DOHH2 (cell line): ENCODE measurements around the gene LILRB4.

Experiments
- H3F3A ChIP-seq: fragments of 200-600 bp; sonication (generic), shearing (Covaris generic); 2 replicates; pipeline ENCODE4 v1.6.0; 2016; ENCODE audit warnings: antibody characterized with exemption, mild to moderate bottlenecking; ENCODE audit not compliant: control insufficient read depth, insufficient read depth
- H3K27ac ChIP-seq: fragments of 200-600 bp; sonication (generic); 2 replicates; pipeline ENCODE4 v1.5.1; 2014; ENCODE audit warnings: low read depth, mild to moderate bottlenecking, low read length, moderate library complexity
- H3K27me3 ChIP-seq: fragments of 200-600 bp; sonication (generic); 2 replicates; pipeline ENCODE4 v1.6.1; 2014; ENCODE audit warnings: mild to moderate bottlenecking, low read length, mixed read lengths; ENCODE audit not compliant: control insufficient read depth
- H3K36me3 ChIP-seq: fragments of 200-600 bp; sonication (generic); 2 replicates; pipeline ENCODE4 v1.6.1; 2014; ENCODE audit warnings: mild to moderate bottlenecking, low read length, moderate library complexity, mixed read lengths; ENCODE audit not compliant: control insufficient read depth
- H3K4me1 ChIP-seq: fragments of 200-600 bp; sonication (generic); 2 replicates; pipeline ENCODE4 v1.6.1; 2014; ENCODE audit warnings: mild to moderate bottlenecking, low read length, mixed read lengths; ENCODE audit not compliant: control insufficient read depth
- H3K4me2 ChIP-seq: fragments of 200-600 bp; sonication (generic); 2 replicates; pipeline ENCODE4 v1.6.0; 2014; ENCODE audit warnings: mild to moderate bottlenecking, low read length, moderate library complexity
- H3K4me3 ChIP-seq: fragments of 200-600 bp; sonication (generic); 2 replicates; pipeline ENCODE4 v1.5.1; 2014; ENCODE audit warnings: mild to moderate bottlenecking, low read length, mixed read lengths
- H3K79me2 ChIP-seq: fragments of 200-600 bp; sonication (generic); 2 replicates; pipeline ENCODE4 v1.6.1; 2014; ENCODE audit warnings: mild to moderate bottlenecking, low read length, mixed read lengths; ENCODE audit not compliant: control insufficient read depth
- H3K9me2 ChIP-seq: fragments of 200-600 bp; sonication (generic); replicated peaks from 2 replicates; pipeline ENCODE4 v1.6.1; 2014; ENCODE audit warnings: mild to moderate bottlenecking, low read length, mixed read lengths; ENCODE audit not compliant: control insufficient read depth
- H3K9me3 ChIP-seq: fragments of 200-600 bp; sonication (generic); 2 replicates; pipeline ENCODE4 v1.6.1; 2014; ENCODE audit warnings: antibody characterized with exemption, low read length, mixed read lengths; ENCODE audit not compliant: control insufficient read depth, insufficient read depth
- H4K20me1 ChIP-seq: fragments of 200-600 bp; sonication (generic); 2 replicates; pipeline ENCODE4 v1.6.0; 2014; ENCODE audit warnings: low read depth, mild to moderate bottlenecking, antibody characterized with exemption, low read length, moderate library complexity; ENCODE audit not compliant: control insufficient read depth, insufficient read depth
- CTCF ChIP-seq: fragments of 200-600 bp; sonication (generic); IDR thresholded peaks from one replicate; pipeline ENCODE4 v1.5.1; 2014; ENCODE audit warnings: antibody characterized with exemption, mild to moderate bottlenecking, low read depth, low read length; ENCODE audit not compliant: poor library complexity, severe bottlenecking
- EZH2phosphoT487 ChIP-seq: fragments of 200-600 bp; sonication (generic); IDR thresholded peaks from 2 replicates; pipeline ENCODE4 v1.6.1; 2017; ENCODE audit warnings: borderline replicate concordance, mild to moderate bottlenecking, antibody characterized with exemption, low read length, moderate library complexity, mixed read lengths

The LILRB4 gene

GRCh38 chr19:54665530-54665929, 2.7 kb downstream of the LILRB4 start:
- Histone ChIP-seq H3K27me3 (peaks cover 38% of the 10 kb centered on the region), H3F3A (no peaks in the 10 kb centered on the region), H3K4me2 (no peak overlapping the region), H3K27ac (no peak overlapping the region), H4K20me1 (no peaks in the 10 kb centered on the region), H3K36me3 (no peaks in the 10 kb centered on the region), H3K79me2 (no peaks in the 10 kb centered on the region), H3K9me3 (no peaks in the 10 kb centered on the region), H3K4me1 (peaks cover 32% of the 10 kb centered on the region), H3K9me2 (no peaks in the 10 kb centered on the region), H3K4me3 (no peak overlapping the region)
- TF ChIP-seq EZH2phosphoT487 (no peak), CTCF (no peak)

GRCh38 chr19:54667217-54667616, 4.4 kb downstream of the LILRB4 start:
- no peaks in the 10 kb centered on the region for H3K36me3 ChIP-seq
- no peak overlapping the region for H3K27ac ChIP-seq
- H3K4me3 ChIP-seq, result no peak overlapping the region
- peaks cover 53% of the 10 kb centered on the region for H3K27me3 ChIP-seq
- no peak overlapping the region for H3K4me2 ChIP-seq
- peaks cover 15% of the 10 kb centered on the region for H3K4me1 ChIP-seq
- no peaks in the 10 kb centered on the region for H3F3A ChIP-seq
- H4K20me1 ChIP-seq, result peaks cover 5% of the 10 kb centered on the region; the same call in 1 of the 2 replicates
- TF ChIP-seq CTCF, result no peak
- TF ChIP-seq EZH2phosphoT487, result no peak
- no peaks in the 10 kb centered on the region for H3K9me2 ChIP-seq
- no peaks in the 10 kb centered on the region for H3K9me3 ChIP-seq
- no peaks in the 10 kb centered on the region for H3K79me2 ChIP-seq

- Histone ChIP-seq H3K9me3 (no peaks in the 10 kb centered on the region), H3K79me2 (no peaks in the 10 kb centered on the region), H3K27me3 (peaks cover 55% of the 10 kb centered on the region), H3K4me2 (no peak overlapping the region), H3K4me1 (peaks cover 7% of the 10 kb centered on the region), H3K36me3 (no peaks in the 10 kb centered on the region), H3K27ac (no peak overlapping the region), H3K9me2 (no peaks in the 10 kb centered on the region), H4K20me1 (peaks cover 5% of the 10 kb centered on the region; the same call in 1 of the 2 replicates), H3K4me3 (no peak overlapping the region), H3F3A (no peaks in the 10 kb centered on the region)
- TF ChIP-seq CTCF (no peak), EZH2phosphoT487 (no peak)
Observed at GRCh38 chr19:54668353-54668752, 5.6 kb downstream of the LILRB4 start.
